NCI-H146 (cell line): ENCODE measurements around the gene MCC.

Experiments
- DNase-seq: peaks from one replicate; lab custom pipeline; 2025; lab: John Stamatoyannopoulos, UW

The MCC gene

DNA sequence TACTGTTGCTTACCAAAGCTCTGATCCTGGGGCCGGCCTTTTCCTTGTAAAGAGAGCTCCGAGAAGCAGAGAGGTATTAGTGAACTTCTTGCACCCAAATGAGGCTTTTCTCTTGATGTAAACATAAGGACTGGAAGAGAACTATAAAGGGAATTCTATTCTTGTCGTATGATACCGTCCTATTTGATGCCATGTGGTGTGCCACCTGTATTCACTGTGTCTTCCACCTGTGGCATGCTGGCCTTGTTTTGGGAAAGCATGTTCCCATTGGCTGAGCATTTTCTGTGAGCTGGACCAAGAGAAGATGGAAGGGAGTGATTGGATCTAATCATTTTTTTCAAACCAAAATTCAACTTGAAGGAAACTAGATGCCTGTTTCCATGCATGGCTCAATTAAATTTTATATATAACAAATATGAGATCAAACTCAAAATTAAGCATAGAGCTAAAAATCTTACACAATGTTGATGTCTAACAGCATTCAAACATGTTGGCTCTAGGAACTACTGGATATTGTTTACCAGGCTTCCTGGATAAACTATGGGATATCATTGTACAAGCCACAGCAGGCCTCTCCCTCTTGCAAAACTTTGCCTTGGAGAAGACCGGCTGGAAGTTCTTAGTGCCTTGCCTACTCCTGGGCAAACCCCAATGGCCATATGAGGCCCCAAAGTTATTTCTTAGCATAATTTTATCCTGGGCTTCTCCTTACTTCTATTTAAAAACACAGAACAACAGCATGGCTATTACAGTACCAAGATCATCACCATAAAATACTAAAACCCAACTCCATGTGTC, 168.8 kb downstream of the MCC start:
- DNase-seq = no peak

DNA sequence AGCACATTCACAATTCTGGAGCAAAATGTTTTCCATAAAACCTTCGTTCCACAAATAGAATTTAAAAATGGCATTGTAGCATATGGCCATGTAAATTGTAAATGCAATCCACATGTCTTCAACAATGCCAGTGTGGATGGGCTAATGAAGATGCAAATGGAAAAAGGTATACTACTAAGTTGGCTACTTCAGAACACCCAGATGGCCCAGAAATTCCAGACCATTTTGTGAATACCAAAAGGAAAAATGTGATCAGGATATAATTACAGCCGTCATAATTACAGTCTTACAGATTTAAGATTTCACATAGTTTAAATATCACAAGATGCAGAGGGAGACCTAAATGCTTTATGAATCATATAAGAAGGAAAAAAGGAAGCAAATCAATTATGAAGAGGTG, 170.6 kb downstream of the MCC start:
- no peak for DNase-seq

DNA sequence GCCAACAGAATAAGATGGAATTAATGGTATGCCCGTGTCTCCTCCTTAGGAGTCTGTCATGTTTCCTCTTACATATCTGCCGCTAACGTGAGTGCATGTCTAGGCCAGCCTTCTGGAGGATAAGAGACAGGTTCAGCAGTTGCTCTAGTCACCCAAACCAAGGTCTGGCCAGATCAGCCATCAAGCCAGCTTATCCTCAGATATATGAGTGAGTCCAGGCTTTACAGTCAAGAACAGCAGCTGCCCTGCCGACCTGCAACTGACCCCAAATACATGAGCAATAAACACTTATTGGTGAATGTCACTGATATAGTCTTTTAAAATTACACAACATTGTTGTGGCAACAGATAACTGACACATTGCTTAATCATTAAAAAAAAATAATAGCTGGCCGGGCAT, 177.0 kb downstream of the MCC start:
- no peak for DNase-seq

DNA sequence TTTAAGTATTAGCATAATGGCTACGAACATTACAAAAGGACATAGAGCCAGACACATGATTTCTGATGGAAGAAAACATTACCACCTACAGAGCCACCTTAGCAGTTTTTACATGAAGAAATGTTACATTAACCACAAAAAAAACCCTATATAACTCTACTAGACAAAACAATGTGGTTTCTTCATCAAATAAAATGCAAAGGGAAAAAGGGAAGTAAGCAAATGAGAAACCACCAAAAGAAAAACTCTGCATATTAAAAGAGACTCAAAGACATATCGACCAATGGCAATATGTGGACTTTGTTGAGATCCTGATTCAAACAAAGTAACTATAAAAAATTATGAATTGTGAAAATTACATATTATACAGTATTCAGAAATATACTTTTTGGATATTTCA, 186.1 kb downstream of the MCC start:
- no peak for DNase-seq

DNA sequence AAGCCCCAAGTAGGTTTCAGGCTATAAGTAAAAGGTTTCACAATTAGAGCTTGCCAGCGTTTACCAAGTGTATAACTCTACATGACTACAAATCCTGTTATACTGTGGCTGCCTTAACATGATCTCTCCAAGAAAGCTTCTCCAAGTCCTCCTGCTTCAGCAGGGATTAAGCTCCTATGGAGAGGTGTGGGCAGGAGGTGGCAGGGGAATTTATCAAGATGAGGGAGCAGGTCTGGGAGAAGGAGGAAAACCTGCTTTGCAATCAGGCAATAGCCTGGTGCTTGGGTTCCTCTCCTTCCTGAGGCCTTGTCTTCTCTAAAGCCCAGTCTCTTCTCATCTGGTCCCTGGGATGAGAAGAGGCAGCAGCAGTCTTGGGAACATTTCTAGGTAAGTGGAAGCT, 188.7 kb downstream of the MCC start:
- DNase-seq = no peak

DNA sequence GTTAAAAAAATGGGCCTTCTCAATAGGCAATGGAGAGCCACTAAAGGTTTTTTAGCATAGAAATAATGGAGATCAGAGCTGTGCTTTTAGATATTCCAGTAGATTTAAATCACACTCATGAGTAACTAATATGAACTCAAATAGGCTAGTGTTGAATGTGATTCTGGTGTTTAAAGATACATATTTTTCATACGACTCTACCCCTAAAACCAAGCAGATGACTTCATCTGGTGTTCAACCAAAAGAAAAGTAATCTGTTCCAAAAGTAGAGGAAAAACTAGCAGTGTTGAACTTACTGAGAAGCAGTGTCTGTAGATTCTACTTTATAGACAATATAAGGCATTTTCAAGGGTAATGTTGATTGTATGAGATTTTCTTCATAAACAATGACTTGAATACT, 191.6 kb downstream of the MCC start:
- DNase-seq = no peak

DNA sequence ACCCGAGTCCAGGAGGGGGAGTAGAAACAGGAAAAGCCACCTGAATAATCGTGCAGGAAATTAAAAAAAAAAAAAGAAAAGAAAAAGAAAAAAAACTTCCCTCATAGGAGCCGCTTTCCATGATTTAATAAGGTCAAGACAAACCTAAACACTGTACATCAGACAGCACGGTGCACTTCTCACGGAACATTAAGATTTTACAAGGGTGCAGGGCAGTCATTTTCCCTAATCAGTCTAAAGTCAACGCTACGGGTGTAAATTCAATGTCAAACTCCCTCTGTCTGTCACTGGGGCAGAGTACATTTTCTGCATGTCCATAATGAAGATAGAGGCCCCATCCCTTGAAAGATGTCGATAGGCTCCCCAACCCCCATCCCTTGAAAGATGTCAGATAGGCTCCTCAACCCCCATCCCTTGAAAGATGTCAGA, 193.1 kb downstream of the MCC start:
- DNase-seq = no peak

DNA sequence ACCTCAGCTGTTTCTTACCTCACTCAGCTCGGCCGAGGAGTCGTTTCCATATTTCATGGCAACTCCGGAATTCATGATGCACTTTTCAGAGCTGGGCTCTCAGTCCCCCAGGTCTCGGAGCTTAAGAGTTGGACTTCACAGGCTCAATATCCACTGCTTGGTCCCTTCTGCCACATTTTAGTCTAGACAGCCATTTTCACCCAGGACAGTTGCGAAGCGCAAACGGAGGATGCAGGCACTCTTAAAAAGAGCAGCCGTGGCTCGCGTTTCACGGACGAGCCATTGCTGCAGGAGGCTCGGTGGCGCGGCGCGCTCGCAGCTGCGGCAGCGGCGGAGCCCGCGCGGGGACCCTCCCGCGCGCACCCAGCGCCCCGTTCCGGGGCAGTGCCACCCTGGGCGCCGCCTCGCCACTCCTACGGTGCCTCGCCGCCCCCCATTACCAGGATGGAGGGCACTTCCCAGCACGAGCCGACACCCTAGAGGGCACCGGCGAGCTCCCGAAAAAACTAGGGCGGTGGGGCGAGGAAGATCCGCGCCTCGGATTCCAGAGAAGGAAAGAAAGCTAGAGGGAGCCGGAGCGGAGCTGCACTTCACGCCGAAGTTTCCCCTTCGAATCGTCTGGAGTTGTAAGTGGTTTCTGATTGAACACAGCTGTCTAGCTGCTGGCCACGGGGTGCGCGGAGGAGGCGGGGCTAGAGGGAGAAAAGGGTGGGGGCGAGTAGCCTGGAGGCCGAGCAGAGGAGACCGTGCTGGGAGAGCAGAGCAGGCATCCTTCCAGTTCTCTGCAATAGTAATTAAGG, 193.7 kb downstream of the MCC start:
- DNase-seq = peak; percentile 51

DNA sequence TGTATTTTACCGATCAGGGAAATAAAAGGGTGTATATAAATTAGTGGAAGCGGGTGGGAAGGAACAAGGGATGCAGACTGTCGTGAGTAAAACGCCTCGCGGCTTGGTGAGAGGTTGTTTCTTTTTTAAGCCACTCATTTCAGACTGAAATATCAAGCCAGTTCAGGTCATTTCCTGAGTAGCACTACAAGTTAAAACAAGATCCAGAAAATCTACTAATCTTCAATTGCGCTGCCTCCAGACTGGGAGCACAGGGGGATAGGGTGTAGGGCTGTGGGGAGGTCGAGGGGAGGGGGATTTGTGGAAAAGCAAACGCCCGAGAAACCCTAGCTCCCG, 194.3 kb downstream of the MCC start:
- DNase-seq = no peak

DNA sequence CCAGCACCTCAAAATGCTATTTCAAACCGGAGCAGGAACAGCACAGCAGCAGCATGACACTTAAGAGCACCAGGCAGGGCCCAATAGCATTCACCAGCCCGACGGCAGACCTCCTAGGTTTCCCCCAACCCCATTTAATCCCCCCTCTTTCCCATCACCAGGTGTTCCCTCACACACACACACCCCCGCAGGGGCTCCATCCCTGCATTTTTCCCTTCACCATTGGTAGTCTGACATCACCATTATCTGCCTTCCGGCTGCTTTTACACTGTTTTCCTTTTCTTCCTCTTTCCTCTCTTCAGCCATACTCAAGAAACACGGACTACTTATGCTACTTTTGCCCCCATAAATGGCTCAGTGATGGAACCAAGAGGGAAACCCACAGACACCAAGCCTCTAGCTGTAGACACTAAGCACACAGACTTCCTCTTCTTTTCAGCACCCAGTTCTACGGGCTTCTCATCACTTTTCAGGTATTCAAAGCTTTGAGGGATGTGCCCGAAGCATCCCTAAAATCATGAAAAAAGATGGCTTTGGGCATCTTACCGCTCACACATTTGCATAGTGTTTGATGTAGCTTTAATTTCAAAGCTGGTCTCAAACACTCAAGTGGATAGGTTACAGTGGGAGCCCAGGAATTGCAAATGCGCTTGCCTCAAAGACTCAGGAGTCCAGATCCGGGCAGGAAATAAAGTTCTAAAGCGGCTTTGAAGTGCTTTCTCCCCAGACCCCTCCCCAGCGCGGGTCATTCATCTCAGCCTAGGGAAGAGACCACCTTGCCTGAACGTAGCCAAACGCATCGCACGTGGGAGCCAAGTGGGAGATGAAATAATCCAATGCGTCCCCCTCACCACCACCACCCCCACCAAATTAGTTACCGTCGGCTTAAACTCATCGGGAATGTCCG, 194.9 kb downstream of the MCC start:
- DNase-seq = no peak

DNA sequence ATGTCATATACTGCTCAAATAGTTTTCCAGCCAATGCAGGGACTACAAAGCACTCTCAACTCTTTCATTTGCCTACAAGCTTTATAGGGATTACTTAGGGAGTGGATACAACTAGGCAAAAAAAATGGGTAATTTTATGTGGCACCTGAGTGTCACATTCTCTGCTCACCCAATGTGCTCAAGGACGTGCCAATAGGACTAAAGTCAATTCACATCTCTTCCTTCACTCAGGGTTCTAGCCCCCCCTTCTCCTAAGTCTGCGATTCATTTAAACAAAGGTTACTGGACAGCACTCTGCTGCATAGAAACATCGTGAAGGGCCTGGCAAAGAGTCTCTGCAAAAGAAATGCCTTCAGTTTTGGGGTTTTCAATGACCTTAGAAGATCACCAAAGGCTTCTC, 195.8 kb downstream of the MCC start:
- no peak for DNase-seq

DNA sequence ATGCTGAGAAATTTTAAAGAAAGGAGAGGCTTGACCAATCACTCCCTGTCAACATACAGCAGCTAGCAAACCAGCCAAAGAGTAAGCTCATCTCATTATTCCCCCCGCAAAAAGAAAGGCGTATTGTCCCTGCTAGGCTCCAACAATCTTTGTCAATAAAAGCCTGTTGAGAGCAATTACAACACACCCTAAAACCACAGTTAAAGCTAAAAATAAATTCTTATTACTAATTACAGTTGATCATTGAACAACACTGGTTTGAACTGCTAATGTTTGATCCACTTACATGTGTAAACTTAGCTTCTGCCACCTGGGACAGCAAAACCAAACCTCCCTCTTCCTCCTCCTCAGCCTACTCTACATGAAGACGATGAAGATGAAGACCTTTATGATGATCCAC, 204.7 kb downstream of the MCC start:
- no peak for DNase-seq

DNA sequence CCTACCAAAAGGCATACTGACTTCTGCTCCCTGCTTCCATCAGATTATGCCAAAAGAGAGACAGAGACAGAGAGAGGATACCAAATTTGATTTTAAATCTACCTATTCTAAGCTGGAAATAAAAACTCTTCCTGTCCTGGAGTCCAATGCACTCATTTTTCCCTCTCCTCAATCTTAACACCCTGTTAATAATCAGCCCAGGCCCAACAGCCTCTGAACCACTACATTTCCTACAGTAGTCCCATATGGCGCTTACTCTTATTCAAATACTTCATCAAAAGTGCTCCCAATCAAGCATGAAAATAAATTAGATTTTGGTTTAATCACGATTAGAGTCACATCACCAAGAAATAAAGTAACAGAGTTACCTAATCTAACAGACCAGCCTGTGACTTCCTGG, 205.8 kb downstream of the MCC start:
- DNase-seq = no peak

DNA sequence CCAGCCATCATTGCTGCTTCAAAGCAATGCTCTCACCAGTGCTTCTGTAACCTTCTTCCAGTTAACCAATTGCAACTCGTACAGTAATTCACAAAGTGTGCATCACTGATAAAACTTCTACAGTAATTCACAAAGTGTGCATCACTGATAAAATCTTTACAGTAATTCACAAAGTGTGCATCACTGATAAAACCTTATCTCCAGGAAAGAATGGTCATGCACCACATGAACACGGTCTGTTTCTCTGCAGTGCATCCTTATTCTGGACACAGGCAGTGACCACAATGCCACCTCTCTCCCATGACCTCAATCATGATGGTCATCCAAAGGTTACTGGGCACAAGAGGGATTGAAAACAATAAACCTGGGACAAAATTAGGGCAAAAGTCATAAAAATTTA, 207.1 kb downstream of the MCC start:
- DNase-seq = no peak

DNA sequence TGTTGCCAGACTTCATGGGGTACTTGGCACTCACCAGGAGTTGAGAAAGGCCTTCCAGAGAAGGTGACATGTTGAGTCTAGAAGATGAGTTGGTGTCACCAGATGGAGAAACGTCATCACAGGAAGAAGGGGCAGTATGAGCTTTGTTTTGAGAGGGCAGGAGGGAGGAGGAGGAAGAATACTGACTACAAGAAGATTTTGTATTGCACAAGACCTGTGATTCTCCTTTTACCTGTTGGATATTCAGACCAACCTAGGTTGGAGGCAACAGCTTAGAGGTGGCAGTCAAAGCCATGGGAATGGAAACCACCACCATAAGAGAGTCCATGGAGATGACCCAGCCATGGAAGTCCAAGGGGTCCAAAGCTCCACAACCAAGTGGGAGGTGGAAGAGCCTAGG, 207.7 kb downstream of the MCC start:
- DNase-seq = no peak

DNA sequence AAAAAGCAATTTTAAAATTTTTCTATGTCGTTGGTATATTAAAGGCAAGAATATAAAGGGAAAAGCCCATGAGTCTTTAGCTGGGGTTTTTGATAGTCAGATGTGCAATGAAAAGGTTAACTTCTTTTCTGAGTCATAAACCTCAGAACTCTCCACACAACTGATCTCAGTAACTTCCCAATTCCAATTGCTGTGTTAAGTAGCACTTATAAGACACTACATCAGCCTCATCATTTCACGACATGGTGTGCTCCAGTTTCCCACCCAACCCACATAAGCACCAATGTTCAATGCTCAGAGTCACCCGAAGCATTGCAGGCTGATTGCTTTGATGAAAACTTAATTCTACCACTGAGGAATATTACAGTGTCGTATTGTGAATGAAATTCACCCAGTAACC, 209.3 kb downstream of the MCC start:
- DNase-seq = no peak

DNA sequence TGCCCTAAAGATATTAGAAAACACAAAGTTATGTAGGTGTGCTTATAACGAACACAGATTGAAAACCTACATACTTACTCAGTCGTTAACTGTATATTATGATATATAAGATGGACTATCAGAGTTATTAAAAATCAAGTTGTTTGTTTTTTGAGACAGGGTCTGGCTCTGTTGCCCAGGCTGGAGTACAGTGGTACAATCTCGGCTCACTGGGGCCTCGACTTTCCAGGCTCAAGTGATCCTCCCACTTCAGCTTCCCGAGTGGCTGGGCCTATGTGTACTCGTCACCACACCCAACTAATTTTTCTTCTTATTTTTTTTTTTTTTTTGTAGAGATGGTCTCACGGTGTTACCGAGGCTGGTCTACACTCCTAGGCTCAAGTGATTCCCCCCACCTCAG, 211.8 kb downstream of the MCC start:
- no peak for DNase-seq

DNA sequence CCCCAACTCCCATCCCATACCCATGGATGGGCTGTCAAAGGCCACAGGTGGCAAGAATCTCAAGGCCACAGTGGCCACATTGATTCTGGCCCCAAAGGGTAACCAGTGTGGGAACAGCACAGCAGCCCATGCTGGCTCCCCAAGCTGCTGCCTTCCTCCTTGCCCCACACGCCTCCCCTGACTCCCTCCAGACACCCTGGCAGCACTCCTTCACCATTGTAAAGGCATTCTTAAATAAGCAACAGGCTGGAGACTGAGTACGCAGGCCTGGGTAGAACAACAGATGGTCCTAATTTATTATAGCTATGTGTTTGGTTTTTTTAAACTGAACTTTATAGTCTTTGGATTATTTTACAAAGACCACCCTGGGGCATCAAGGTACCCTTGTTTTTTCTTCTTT, 212.3 kb downstream of the MCC start:
- no peak for DNase-seq

DNA sequence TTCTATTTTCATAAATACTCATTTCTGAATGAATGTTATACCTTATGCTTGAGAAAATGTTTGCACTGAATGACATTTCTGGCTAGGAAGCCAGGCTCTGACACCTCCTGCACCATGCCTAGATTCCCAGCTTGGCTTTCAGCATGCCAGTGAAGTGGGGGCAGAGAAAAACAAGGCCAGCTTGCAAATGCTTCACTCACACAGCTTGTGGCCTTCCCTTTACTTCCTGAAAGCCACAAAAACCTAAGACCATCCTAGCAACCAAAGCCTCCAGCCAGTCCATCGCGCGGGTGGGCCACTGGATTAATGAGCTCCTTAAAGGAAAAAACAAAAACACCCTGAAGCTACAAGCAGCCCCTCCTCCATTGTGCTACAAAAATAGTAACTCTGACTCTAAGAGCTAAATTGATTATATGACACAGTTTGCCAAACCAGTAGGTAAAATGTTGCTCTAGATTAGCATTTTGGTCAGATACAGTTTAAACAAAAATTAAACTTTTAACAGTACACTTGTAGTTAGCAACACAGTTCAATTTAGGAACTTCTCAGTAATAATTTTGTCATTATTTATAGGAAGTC, 213.3 kb downstream of the MCC start:
- no peak for DNase-seq

DNA sequence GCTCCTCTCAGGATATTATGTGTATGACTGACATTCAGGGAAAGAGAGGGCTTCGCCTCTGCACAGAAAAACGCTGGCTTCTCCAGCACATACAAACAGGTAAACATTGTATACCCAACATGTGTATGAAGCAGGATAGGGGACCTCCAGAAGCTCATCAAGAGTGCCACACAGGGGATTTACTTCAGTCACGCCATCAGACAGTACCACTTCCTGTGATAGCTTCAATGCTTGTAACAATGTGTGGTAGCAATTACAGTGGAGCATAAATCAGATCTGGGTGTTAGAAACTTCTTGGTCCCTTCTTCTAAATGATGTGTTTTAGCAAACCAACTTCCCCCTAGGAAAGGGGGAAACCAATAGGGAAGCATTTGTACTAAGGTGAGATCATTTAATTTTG, 214.3 kb downstream of the MCC start:
- no peak for DNase-seq

DNA sequence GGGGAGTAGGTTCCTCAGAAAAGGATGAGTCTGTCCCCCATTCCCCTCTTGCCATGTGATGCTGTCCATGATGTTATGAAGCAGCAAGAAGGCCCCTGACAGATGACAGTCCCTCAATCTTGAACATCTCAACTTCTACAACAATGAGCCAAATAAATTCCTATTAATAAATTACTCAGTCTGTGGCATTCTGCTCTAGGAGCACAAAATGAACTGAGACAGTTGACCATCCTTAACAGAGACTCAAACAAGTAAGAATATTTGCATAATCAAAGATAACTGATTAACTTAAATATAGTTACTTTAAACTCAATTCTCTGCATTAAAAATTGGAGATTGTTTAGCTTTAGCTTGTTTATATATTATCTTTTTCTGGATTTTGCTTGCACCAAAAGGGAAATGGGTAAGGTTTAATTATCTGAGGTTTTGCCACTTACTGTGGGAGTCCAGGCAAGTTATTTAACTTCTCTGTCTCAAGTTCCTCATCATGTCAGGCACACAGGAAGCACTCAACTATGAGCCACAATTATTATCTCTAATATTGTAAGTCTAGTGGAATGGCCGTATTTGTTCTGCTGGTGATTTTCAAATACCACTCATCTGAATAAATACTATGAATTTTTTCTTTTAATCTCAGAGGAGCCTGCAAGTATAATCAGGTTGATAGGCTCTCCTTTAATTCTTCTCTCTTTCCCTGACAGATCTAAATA, 216.4 kb downstream of the MCC start:
- DNase-seq = no peak

DNA sequence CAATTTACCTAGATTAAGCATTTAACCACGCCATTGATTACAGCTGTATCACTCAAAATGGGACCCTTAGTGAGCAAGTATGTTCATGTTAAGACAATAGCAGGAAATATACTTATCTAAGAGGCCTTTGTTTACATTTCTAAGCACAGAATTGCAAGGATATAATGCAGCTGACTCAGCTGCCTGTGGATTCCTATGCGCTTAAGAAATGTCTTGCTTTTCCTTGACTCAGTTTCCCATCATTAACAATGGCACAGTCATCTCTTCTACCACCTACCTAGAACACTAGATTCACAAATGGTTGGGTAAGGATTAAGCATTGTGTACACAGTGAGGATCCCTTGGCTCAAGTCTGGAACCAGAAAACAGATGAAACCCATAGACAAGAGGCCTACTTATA, 217.2 kb downstream of the MCC start:
- DNase-seq = no peak
